Measurements from ENCODE around the gene TAPT1. TPM values are rescaled to one million over a fixed set of nuclear protein-coding genes. Genes with fewer than 3 reads are reported as not detected.

TAPT1 gene
- total and polyA plus RNA-seq, 9 of the 15 experiments (the other 6 are each of a cell fraction or from before 2014, with no cell fraction given) = 1.6 to 36.7 (median 20.7) TPM

GRCh38 chr4:16238327-16238726 is 12.1 kb upstream of the TAPT1 start (continued):
- peak; percentile 29; the same call in 1 of the 2 replicates for TF ChIP-seq USF2 (CRISPR knock-in tag; IDR thresholded peaks at IDR 0.05)
- peak; percentile 27; the same call in 1 of the 2 replicates for TF ChIP-seq USF1 (CRISPR knock-in tag; IDR thresholded peaks at IDR 0.05)
- TF ChIP-seq MYNN (IDR thresholded peaks at IDR 0.05) = no peak
- TF ChIP-seq MYNN (CRISPR knock-in tag; IDR thresholded peaks at IDR 0.05) = no peak
- no peak for TF ChIP-seq HNRNPH1 (optimal IDR thresholded peaks at IDR 0.05; ENCODE audit: low read depth, low read length)
- TF ChIP-seq REST (IDR thresholded peaks at IDR 0.05; ENCODE audit: borderline replicate concordance) = no peak
- TF ChIP-seq REST (CRISPR knock-in tag; IDR thresholded peaks at IDR 0.05; ENCODE audit: low read depth) = no peak
- TF ChIP-seq PHF21A (IDR thresholded peaks at IDR 0.05; ENCODE audit: borderline replicate concordance, low read depth) = no peak
- TF ChIP-seq ZNF398 (CRISPR knock-in tag; IDR thresholded peaks at IDR 0.05) = no peak
- no peak for TF ChIP-seq NR2C2 (CRISPR knock-in tag; IDR thresholded peaks at IDR 0.05)
- peak; percentile 74; the same call in 1 of the 2 replicates for TF ChIP-seq NR2C2 (tag; IDR thresholded peaks at IDR 0.05)

Measured in K562 (cell line).